ENCODE data around the gene SPATA46. TPM values are rescaled to one million over a fixed set of nuclear protein-coding genes. Genes with fewer than 3 reads are reported as not detected.

SPATA46 gene
- total RNA-seq, 2 donors from 2014 or later = not detected

DNA sequence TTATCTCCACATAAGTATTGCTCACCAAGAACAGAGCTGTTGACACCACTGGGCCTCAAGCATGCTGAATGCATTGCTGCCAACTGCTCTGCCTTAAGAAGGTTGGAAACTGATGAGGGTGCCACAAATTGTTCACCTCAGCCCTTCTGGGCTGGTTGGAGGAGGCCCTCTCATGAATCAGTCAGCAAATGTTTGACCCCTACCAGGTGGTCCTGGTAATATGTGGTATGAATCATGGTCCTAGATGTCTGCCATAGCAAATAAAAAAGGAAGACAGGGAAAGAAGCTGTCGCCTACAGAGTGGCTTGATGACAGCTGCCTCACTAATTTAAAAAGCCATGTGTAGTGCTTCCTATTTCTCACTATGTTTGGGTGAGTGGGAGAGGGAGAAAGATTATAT, 12.2 kb downstream of the SPATA46 start:
- H3K4me3 ChIP-seq = no peak overlapping the region
- no peak for DNase-seq
- no peak overlapping the region for H3K27ac ChIP-seq
- no peaks in the 10 kb centered on the region for H3K9me3 ChIP-seq
- H3K9ac ChIP-seq (ENCODE audit: low read depth in 2 of 2, low read length in 2 of 2) = no peak overlapping the region
- TF ChIP-seq, protein P1, sequence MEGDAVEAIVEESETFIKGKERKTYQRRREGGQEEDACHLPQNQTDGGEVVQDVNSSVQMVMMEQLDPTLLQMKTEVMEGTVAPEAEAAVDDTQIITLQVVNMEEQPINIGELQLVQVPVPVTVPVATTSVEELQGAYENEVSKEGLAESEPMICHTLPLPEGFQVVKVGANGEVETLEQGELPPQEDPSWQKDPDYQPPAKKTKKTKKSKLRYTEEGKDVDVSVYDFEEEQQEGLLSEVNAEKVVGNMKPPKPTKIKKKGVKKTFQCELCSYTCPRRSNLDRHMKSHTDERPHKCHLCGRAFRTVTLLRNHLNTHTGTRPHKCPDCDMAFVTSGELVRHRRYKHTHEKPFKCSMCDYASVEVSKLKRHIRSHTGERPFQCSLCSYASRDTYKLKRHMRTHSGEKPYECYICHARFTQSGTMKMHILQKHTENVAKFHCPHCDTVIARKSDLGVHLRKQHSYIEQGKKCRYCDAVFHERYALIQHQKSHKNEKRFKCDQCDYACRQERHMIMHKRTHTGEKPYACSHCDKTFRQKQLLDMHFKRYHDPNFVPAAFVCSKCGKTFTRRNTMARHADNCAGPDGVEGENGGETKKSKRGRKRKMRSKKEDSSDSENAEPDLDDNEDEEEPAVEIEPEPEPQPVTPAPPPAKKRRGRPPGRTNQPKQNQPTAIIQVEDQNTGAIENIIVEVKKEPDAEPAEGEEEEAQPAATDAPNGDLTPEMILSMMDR (IDR thresholded peaks at IDR 0.05) = no peak
- intact Hi-C loops (cut with DNase I) = no loop called here
- H3K27me3 ChIP-seq = no peaks in the 10 kb centered on the region
- H3K4me1 ChIP-seq = no peaks in the 10 kb centered on the region
- H3K36me3 ChIP-seq = no peaks in the 10 kb centered on the region

DNA sequence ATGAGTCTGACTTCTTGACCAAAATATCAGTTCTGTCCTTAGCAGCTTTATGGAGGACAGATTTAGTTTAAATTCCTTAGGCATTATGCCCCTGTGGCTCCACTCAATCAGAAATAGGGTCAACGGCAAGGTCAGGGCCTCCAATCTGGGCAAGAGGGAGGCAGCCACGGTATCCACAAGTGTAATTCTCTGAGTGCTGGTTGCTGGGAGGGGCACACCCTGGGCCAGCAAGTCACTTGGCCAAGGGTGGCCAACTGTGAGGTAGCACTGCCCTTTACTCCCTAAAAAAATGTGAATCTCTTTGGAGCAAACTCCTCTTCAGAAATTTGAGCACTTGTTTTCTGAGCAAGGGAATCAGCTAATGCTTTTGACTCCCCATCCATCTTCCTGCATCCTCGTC, 12.8 kb downstream of the SPATA46 start:
- H3K4me3 ChIP-seq = no peak overlapping the region
- no peaks in the 10 kb centered on the region for H3K9me3 ChIP-seq
- H3K27me3 ChIP-seq = no peaks in the 10 kb centered on the region
- no peak for DNase-seq
- no peak overlapping the region for H3K9ac ChIP-seq (ENCODE audit: low read depth in 2 of 2, low read length in 2 of 2)
- intact Hi-C loops (cut with DNase I) = no loop called here
- TF ChIP-seq, protein P1 (IDR thresholded peaks at IDR 0.05) = no peak
- no peaks in the 10 kb centered on the region for H3K4me1 ChIP-seq
- no peaks in the 10 kb centered on the region for H3K36me3 ChIP-seq
- H3K27ac ChIP-seq = no peak overlapping the region

DNA sequence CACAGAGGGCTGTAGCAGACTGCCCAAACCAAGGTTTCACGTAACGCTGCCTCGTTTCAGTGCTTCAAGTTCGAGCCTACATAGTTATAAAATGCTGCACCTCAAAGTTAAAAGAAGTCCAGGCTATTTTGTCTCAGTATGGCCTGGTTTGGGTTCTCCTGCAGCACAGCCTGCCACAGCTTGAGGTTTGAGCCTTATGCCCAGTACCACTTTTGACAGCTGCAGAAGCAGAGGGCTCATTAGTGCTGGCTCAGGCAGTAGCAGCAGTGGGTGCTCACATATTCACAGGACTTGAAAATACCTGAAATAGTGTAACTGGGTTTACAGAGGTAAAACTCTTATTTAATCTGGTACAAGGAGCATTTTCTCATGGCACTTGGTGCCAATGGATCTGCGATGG, 15.3 kb downstream of the SPATA46 start:
- H3K4me3 ChIP-seq = no peak overlapping the region
- no peaks in the 10 kb centered on the region for H3K27me3 ChIP-seq
- no peaks in the 10 kb centered on the region for H3K36me3 ChIP-seq
- no peaks in the 10 kb centered on the region for H3K9me3 ChIP-seq
- TF ChIP-seq, protein P1 (IDR thresholded peaks at IDR 0.05) = no peak
- DNase-seq = no peak
- H3K27ac ChIP-seq = no peak overlapping the region
- no peak overlapping the region for H3K9ac ChIP-seq (ENCODE audit: low read depth in 2 of 2, low read length in 2 of 2)
- intact Hi-C loops (cut with DNase I) = no loop called here
- H3K4me1 ChIP-seq = no peaks in the 10 kb centered on the region

DNA sequence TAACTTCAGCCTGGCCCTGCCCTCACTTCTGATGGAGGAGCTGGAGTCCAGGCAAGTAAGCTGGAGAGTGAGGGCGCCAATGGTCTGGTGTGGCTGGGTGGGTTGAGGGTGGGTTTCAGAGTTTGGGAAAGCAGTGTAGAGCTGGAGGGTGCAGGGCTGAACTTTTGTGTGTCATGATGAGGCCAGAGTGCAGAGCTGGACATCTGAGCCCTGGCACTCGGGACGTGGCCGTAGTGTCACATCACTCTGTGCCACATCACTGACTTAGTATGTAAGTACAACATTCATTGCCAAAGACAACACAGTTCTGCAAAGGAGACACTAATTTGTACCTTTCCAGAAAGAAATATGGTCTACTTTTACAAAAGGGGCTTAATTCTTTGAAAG, 15.8 kb downstream of the SPATA46 start:
- Histone ChIP-seq H3K9ac (ENCODE audit: low read depth in 2 of 2, low read length in 2 of 2) (no peak overlapping the region), H3K27ac (peak overlapping the region; percentile 43)

DNA sequence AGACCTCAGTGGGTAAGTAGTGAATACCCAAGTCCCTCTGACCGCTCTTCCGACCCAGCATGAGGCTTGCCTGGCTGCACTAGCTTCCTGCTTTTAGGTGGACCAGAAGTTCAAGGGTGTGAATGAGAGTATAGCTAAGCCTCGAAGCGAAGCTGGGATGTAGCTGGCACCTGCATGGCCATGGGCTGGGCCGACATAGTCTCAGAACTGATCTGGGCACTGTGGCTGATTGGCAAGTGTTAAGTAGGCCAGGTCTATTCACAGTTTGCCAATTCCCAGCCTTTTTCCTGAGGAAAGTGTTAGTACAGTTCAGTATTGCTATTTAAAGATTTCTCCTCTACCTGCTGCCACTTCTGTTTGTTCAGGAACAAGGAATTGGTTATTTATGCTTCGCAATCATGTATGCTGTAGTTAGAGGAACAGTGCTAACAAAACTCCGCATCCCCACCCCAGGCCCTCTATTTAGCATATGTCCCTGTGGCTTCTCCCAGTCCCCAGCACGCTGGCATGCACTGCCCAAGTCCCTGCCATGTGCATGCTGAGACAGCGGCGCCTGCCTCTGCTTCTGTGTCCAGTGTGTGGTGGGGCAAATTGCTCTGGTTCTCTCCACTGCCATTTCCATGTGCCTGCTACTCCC, 16.3 kb downstream of the SPATA46 start:
- peak overlapping the region; percentile 43 for H3K27ac ChIP-seq
- DNase-seq = peak; percentile 44

More for the DNA sequence above, 15.8 kb downstream of the SPATA46 start:
- intact Hi-C loops (cut with DNase I) = no loop called here
- no peak for DNase-seq
- H3K36me3 ChIP-seq = no peaks in the 10 kb centered on the region
- TF ChIP-seq, protein P1 (IDR thresholded peaks at IDR 0.05) = no peak
- H3K4me3 ChIP-seq = peak overlapping the region; percentile 1
- H3K4me1 ChIP-seq = no peaks in the 10 kb centered on the region
- H3K27me3 ChIP-seq = no peaks in the 10 kb centered on the region
- no peaks in the 10 kb centered on the region for H3K9me3 ChIP-seq

More for the DNA sequence above, 16.3 kb downstream of the SPATA46 start:
- H3K4me1 ChIP-seq = no peaks in the 10 kb centered on the region
- no peaks in the 10 kb centered on the region for H3K36me3 ChIP-seq
- no peaks in the 10 kb centered on the region for H3K9me3 ChIP-seq
- no peaks in the 10 kb centered on the region for H3K27me3 ChIP-seq
- no peak overlapping the region for H3K9ac ChIP-seq (ENCODE audit: low read depth in 2 of 2, low read length in 2 of 2)
- peak overlapping the region; percentile 1 for H3K4me3 ChIP-seq
- TF ChIP-seq, protein P1 (IDR thresholded peaks at IDR 0.05) = no peak
- intact Hi-C loops (cut with DNase I) = no loop called here

Data from colonic mucosa (tissue), 4 donors.